SJCRH30 (cell line): ENCODE measurements around the gene CACNA1H. TPM values are rescaled to one million over a fixed set of nuclear protein-coding genes. Genes with fewer than 3 reads are reported as not detected.

Experiments
- total RNA-seq: library from RNA; depleted of rRNA; stranded (reverse); fragments of >200 nt; shearing (Covaris generic); gene quantifications from 2 replicates; pipeline ENCODE4 v1.2.3, GENCODE V29; 2014; rRNA removed

CACNA1H gene
- total RNA-seq, 1 experiment from 2014 or later = 1.7 TPM

Other genes with a start within 250 kb of the CACNA1H start
- 2.3 and 2.7 TPM in 2 replicates for gene LMF1, start 182.1 kb upstream of the CACNA1H start, total RNA-seq
- 141 and 144 TPM in 2 replicates for gene SOX8, start 171.3 kb upstream of the CACNA1H start, total RNA-seq
- gene SSTR5, start 80.4 kb upstream of the CACNA1H start, total RNA-seq = 3.7 and 4.5 TPM in 2 replicates
- gene C1QTNF8, start 56.9 kb upstream of the CACNA1H start, total RNA-seq = not detected in 2 replicates
- not detected in 2 replicates for gene TPSG1, start 72.2 kb downstream of the CACNA1H start, total RNA-seq
- gene TPSB2, start 77.1 kb downstream of the CACNA1H start, total RNA-seq = not detected in 2 replicates
- gene TPSAB1, start 87.6 kb downstream of the CACNA1H start, total RNA-seq = not detected in 2 replicates
- not detected in 2 replicates for gene TPSD1, start 103.0 kb downstream of the CACNA1H start, total RNA-seq
- 163 and 181 TPM in 2 replicates for gene UBE2I, start 156.5 kb downstream of the CACNA1H start, total RNA-seq
- 0.13 and 0.34 TPM in 2 replicates for gene BAIAP3, start 180.5 kb downstream of the CACNA1H start, total RNA-seq
- 48.3 and 50.5 TPM in 2 replicates for gene TSR3, start 198.8 kb downstream of the CACNA1H start, total RNA-seq
- 15.5 and 16.0 TPM in 2 replicates for gene GNPTG, start 198.8 kb downstream of the CACNA1H start, total RNA-seq